Parathyroid adenoma (tissue), 2 donors: ENCODE data around the gene SCLT1.

Experiments
- H2AFZ ChIP-seq: fragments of 300-600 bp; sonication (generic); one replicate; pipeline ENCODE4 v1.7.0; 2017; ENCODE audit warnings: antibody characterized with exemption, mild to moderate bottlenecking
- H3K27ac ChIP-seq: fragments of 300-600 bp; sonication (generic); one replicate; pipeline ENCODE4 v1.7.0; 2017
- H3K27me3 ChIP-seq: fragments of 300-600 bp; sonication (generic); one replicate; pipeline ENCODE4 v1.7.0; 2017; ENCODE audit warnings: low read length; ENCODE audit not compliant: control insufficient read depth, insufficient read depth
- H3K36me3 ChIP-seq: fragments of 300-600 bp; sonication (generic); one replicate; pipeline ENCODE4 v1.7.0; 2017; ENCODE audit warnings: low read length; ENCODE audit not compliant: control insufficient read depth, insufficient read depth
- H3K4me1 ChIP-seq: fragments of 300-600 bp; sonication (generic); one replicate; pipeline ENCODE4 v1.7.0; 2017; ENCODE audit warnings: control low read depth
- H3K4me2 ChIP-seq: fragments of 300-600 bp; sonication (generic); one replicate; pipeline ENCODE4 v1.7.0; 2017; ENCODE audit warnings: low read length
- H3K4me3 ChIP-seq: fragments of 300-600 bp; sonication (generic); one replicate; pipeline ENCODE4 v1.7.0; 2017; ENCODE audit warnings: low read depth, low read length
- H3K79me2 ChIP-seq: fragments of 300-600 bp; sonication (generic); one replicate; pipeline ENCODE4 v1.7.0; 2017; ENCODE audit warnings: control low read depth
- H3K9ac ChIP-seq: fragments of 300-600 bp; sonication (generic); one replicate; pipeline ENCODE4 v1.7.0; 2017; ENCODE audit warnings: mild to moderate bottlenecking
- H3K9me3 ChIP-seq: fragments of 300-600 bp; sonication (generic); one replicate; pipeline ENCODE4 v1.7.0; 2017; ENCODE audit warnings: low read length; ENCODE audit not compliant: control insufficient read depth
- CTCF ChIP-seq: fragments of 300-600 bp; sonication (generic); IDR thresholded peaks from one replicate; pipeline ENCODE4 v1.7.0; 2017; ENCODE audit warnings: antibody characterized with exemption, mild to moderate bottlenecking
- donor health status: primary hyperparathyroidism.

Gene SCLT1

GRCh38 chr4:129095811-129096454, 2.6 kb upstream of the SCLT1 start, which contains the start of gene C4orf33:
Gene C4orf33 (plus strand): TSS chr4:129096152. CDS start chr4:129102611, 6,459 bp downstream.
- Histone ChIP-seq H3K27ac (peak within 1 kb of the TSS; percentile 71), H3K36me3 (no peaks in the 10 kb centered on the region), H3K9ac (no peak within 1 kb of the TSS), H3K79me2 (no peaks in the 10 kb centered on the region), H3K4me1 (no peaks in the 10 kb centered on the region), H3K4me2 (peak within 1 kb of the TSS; percentile 62), H3K9me3 (no peaks in the 10 kb centered on the region), H3K27me3 (no peaks in the 10 kb centered on the region), H2AFZ (peak within 1 kb of the TSS; percentile 69), H3K4me3 (peak within 1 kb of the TSS; percentile 70)
- TF ChIP-seq CTCF: no peak

GRCh38 chr4:129094347-129094746, 1.0 kb upstream of the SCLT1 start:
- no peak for TF ChIP-seq CTCF
- no peak overlapping the region for H3K27ac ChIP-seq

GRCh38 chr4:129092631-129093190, 628 bp downstream of the SCLT1 start:
- peak overlapping the region; percentile 65 for H3K4me2 ChIP-seq
- peak overlapping the region; percentile 97 for H2AFZ ChIP-seq
- no peaks in the 10 kb centered on the region for H3K36me3 ChIP-seq

More at GRCh38 chr4:129094347-129094746, 1.0 kb upstream of the SCLT1 start:
- H3K27me3 ChIP-seq: no peaks in the 10 kb centered on the region
- H3K9me3 ChIP-seq: no peaks in the 10 kb centered on the region
- H3K4me2 ChIP-seq: peak overlapping the region; percentile 65
- no peaks in the 10 kb centered on the region for H3K79me2 ChIP-seq
- H3K4me3 ChIP-seq: peak overlapping the region; percentile 94
- H2AFZ ChIP-seq: no peak overlapping the region
- H3K36me3 ChIP-seq: no peaks in the 10 kb centered on the region
- no peaks in the 10 kb centered on the region for H3K4me1 ChIP-seq
- no peak overlapping the region for H3K9ac ChIP-seq

GRCh38 chr4:129087516-129087915, 5.8 kb downstream of the SCLT1 start:
- Histone ChIP-seq H3K27ac (no peak overlapping the region), H3K9me3 (no peaks in the 10 kb centered on the region), H3K4me1 (no peaks in the 10 kb centered on the region), H3K9ac (no peak overlapping the region), H3K27me3 (no peaks in the 10 kb centered on the region), H3K4me3 (no peak overlapping the region), H2AFZ (no peak overlapping the region), H3K36me3 (no peaks in the 10 kb centered on the region), H3K4me2 (no peak overlapping the region), H3K79me2 (peaks cover 2% of the 10 kb centered on the region)
- no peak for TF ChIP-seq CTCF

More at GRCh38 chr4:129092631-129093190, 628 bp downstream of the SCLT1 start:
- H3K9ac ChIP-seq: no peak overlapping the region
- H3K27me3 ChIP-seq: no peaks in the 10 kb centered on the region
- H3K4me3 ChIP-seq: peak overlapping the region; percentile 94
- no peaks in the 10 kb centered on the region for H3K9me3 ChIP-seq
- no peaks in the 10 kb centered on the region for H3K79me2 ChIP-seq
- TF ChIP-seq CTCF: no peak
- H3K27ac ChIP-seq: peak overlapping the region; percentile 88
- H3K4me1 ChIP-seq: no peaks in the 10 kb centered on the region
